Activated T-cell treated with anti-CD3 and anti-CD28 coated beads, Interleukin-2, amount 50 U/mL, for 24 hours (primary cell): ENCODE data around the gene YAF2.
"Not testable (repeated sequence)": the region's sequence is repeated elsewhere in the genome, so short reads cannot be mapped to it uniquely, and the experiment has no call there.

Source experiments
- DNase-seq: peaks from one replicate; pipeline ENCODE4 v3.0.0-alpha.2; 2020
- H3K27ac Mint-ChIP-seq: 2 replicates; pipeline ENCODE4 v1.8.0; 2020; ENCODE audit warnings: mild to moderate bottlenecking, mixed read lengths
- H3K27me3 Mint-ChIP-seq: 2 replicates; pipeline ENCODE4 v1.8.0; 2020; ENCODE audit warnings: mixed read lengths
- H3K36me3 Mint-ChIP-seq: 2 replicates; pipeline ENCODE4 v1.8.0; 2020; ENCODE audit warnings: low read depth, mixed read lengths
- H3K4me1 Mint-ChIP-seq: 2 replicates; pipeline ENCODE4 v1.8.0; 2020; ENCODE audit warnings: low read depth, mixed read lengths
- H3K4me3 Mint-ChIP-seq: 2 replicates; pipeline ENCODE4 v1.8.0; 2020; ENCODE audit warnings: mild to moderate bottlenecking, moderate library complexity, mixed read lengths
- H3K9me3 Mint-ChIP-seq: 2 replicates; pipeline ENCODE4 v1.8.0; 2020; ENCODE audit warnings: mixed read lengths

Gene YAF2

GRCh38 chr12:42267413-42268190 lies 29.6 kb upstream of the YAF2 start:
- Mint-ChIP-seq H3K27me3 (peaks cover 5% of the 10 kb centered on the region), H3K27ac (no peak overlapping the region), H3K4me3 (no peak overlapping the region), H3K36me3 (no peaks in the 10 kb centered on the region), H3K9me3 (peaks cover 2% of the 10 kb centered on the region), H3K4me1 (peaks cover 6% of the 10 kb centered on the region)
- no peak for DNase-seq

DNA sequence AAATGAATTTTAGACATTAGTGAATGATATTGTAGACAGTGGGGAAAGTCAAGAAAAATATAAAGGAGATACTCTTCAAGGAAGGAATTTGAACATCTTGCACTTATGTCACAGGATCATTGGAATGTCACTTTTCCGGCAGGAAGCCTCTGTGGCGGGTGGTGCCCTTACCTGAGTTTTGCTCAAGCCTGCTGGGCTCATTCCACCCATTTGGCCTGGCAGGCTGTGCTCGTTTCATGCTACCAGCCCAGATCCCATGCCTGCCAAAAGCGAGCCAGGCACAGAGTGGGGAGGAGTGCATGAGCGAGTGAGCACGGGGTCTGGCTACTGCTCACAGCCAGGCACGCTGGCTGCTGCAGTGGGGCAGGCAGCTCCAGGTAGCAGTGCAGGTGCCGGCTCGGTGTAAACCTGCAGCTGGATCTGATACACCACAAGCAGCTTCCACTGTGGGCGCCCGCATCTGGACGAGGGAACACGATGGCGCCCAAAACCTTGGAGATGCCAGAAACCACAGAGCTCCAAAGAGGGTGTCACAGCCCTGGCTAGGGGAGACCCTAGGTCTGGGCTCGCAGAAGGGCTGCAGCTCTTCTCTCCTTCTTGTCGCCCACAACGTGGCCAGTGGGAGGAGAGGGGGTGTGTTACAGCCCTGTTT lies 28.7 kb upstream of the YAF2 start:
- Mint-ChIP-seq H3K36me3 (no peaks in the 10 kb centered on the region), H3K9me3 (no peaks in the 10 kb centered on the region), H3K27ac (no peak overlapping the region), H3K4me1 (peaks cover 9% of the 10 kb centered on the region), H3K4me3 (no peak overlapping the region), H3K27me3 (peaks cover 3% of the 10 kb centered on the region)
- DNase-seq: no peak

DNA sequence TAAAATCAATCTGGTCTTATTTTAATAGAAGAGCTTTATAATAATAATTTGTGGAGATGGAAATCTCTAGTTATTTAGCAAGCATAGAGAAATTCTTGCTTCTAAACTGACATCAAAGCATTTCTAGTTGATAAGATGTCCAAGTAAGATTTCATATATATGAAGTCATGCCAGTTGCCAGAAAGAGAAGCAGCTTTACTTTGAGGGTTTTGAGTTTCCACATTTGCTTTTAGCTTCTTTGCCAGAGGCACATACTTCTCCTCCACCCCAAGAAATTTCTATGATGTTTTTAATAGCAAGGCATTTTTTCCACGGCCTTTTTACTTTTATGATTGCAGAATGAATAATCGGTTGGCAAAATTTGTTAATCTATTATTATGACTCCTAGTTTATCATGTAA lies 24.2 kb upstream of the YAF2 start:
- Mint-ChIP-seq H3K9me3 (no peaks in the 10 kb centered on the region), H3K36me3 (no peaks in the 10 kb centered on the region), H3K4me3 (no peak overlapping the region), H3K4me1 (peaks cover 5% of the 10 kb centered on the region), H3K27ac (no peak overlapping the region), H3K27me3 (no peaks in the 10 kb centered on the region)
- DNase-seq: no peak

DNA sequence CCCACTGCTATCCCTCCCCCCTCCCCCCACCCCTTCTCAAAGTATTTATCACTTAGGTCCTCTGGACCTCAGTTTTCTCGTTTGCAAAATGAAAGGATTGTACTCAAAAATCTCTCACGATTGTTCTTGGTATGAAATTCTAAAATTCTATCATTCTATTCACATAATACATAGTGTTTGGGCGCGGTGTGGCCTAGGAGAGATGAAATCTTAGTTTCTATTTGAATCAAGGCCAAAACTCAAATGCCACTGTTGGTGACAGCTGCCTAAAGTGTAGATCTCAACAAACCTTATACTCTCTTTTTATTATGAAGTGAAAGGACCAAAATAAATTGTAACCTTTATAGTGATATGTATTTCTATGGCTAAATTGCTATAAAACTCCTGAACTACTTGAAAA lies 23.7 kb upstream of the YAF2 start:
- H3K36me3 Mint-ChIP-seq: no peaks in the 10 kb centered on the region
- H3K4me3 Mint-ChIP-seq: no peak overlapping the region
- no peaks in the 10 kb centered on the region for H3K9me3 Mint-ChIP-seq
- H3K27ac Mint-ChIP-seq: no peak overlapping the region
- no peaks in the 10 kb centered on the region for H3K27me3 Mint-ChIP-seq
- peaks cover 5% of the 10 kb centered on the region for H3K4me1 Mint-ChIP-seq
- DNase-seq: no peak

DNA sequence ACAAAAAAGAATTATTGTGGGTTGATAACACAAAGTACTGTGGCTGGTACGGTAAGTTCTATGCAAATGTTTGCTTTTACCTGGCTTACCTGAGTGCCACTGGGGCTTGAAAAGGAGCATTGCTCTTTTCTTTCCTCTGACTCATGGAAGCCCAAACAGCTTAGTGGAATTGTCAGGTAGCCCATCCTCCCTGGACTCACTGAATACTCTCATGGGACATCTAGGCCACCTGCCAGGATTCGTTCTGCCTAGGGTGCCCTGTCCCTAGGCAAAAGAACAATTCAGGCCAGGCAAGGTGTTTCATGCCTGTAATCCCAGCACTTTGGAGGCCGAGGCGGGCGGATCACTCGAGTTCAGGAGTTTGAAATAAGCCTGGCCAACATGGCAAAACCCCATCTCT lies 22.5 kb upstream of the YAF2 start:
- peaks cover 8% of the 10 kb centered on the region for H3K4me1 Mint-ChIP-seq
- DNase-seq: no peak
- no peak overlapping the region for H3K27ac Mint-ChIP-seq
- H3K36me3 Mint-ChIP-seq: no peaks in the 10 kb centered on the region
- no peaks in the 10 kb centered on the region for H3K27me3 Mint-ChIP-seq
- no peaks in the 10 kb centered on the region for H3K9me3 Mint-ChIP-seq
- H3K4me3 Mint-ChIP-seq: no peak overlapping the region

DNA sequence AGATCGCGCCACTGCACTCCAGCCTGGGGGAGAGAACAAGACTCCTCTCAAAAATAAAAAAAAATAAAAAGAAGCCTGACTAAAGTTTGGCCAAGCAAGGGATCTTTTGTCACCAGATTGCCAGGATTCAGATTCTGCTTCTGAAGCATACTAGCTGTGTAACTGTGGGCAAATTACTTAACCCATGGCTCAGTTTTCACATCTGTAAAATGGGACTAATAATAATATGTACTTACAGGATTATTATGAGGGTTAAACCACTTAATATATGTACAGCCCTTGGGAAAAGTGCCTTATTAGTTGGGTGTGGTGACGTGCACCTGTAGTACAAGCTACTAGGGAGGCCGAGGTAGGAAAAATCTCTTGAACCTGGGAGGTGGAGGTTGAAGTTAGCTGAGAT lies 21.7 kb upstream of the YAF2 start:
- no peak overlapping the region for H3K27ac Mint-ChIP-seq
- H3K4me3 Mint-ChIP-seq: no peak overlapping the region
- H3K9me3 Mint-ChIP-seq: no peaks in the 10 kb centered on the region
- no peak for DNase-seq
- H3K36me3 Mint-ChIP-seq: no peaks in the 10 kb centered on the region
- no peaks in the 10 kb centered on the region for H3K27me3 Mint-ChIP-seq
- H3K4me1 Mint-ChIP-seq: peaks cover 7% of the 10 kb centered on the region

DNA sequence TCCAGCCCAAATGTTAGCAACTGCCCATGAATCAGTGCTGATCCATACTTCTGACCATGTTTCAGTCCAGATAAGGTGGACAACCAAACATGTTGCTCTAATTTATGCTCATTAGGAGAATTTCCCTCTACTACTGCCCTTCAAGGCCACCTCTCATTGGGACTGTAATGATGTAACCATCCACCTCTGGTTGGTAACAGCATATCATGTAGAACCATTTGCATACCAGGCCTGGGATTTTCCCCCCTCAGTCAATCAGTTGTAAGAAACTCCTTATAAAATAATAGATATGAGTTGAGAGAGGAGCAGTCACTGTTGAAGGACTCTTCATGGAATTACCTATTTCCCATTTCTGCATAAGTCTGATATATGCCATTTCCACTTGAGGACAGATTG lies 17.8 kb upstream of the YAF2 start:
- no peak for DNase-seq
- Mint-ChIP-seq H3K27ac (no peak overlapping the region), H3K4me1 (peaks cover 2% of the 10 kb centered on the region), H3K9me3 (peaks cover 2% of the 10 kb centered on the region), H3K4me3 (no peak overlapping the region), H3K27me3 (no peaks in the 10 kb centered on the region), H3K36me3 (no peaks in the 10 kb centered on the region)

DNA sequence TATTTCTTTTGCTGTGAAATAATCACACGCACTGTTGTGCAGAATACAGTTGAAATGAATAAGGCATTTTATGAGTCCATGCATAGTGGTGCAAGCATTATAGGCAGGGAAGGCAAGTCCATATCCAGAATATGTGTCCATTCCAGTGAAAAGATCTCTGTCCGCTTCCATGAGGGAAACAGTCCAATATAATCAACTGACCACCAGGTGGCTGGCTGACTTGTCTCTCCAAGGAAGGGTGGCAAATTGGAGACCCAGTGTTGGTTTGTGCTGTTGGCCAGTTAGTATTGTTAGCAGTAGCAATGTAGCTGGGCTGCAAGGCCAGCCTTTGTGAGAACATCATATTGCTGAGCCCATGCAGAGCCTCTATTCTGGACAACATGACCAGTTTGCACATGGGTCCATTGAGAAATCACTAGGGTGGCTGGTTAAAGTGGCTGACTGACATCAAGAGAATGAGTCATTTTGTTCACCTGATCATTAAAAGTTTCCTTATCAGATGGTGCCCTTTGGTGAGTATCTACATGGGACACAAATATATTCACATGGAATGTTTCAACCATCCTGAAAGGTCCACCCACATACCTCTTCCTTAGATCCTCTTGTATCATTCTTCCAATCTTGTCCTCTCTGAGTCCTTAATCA lies 17.3 kb upstream of the YAF2 start:
- no peak for DNase-seq
- peaks cover 2% of the 10 kb centered on the region for H3K9me3 Mint-ChIP-seq
- no peaks in the 10 kb centered on the region for H3K27me3 Mint-ChIP-seq
- no peak overlapping the region for H3K27ac Mint-ChIP-seq
- H3K4me3 Mint-ChIP-seq: no peak overlapping the region
- H3K4me1 Mint-ChIP-seq: peaks cover 2% of the 10 kb centered on the region
- H3K36me3 Mint-ChIP-seq: no peaks in the 10 kb centered on the region

DNA sequence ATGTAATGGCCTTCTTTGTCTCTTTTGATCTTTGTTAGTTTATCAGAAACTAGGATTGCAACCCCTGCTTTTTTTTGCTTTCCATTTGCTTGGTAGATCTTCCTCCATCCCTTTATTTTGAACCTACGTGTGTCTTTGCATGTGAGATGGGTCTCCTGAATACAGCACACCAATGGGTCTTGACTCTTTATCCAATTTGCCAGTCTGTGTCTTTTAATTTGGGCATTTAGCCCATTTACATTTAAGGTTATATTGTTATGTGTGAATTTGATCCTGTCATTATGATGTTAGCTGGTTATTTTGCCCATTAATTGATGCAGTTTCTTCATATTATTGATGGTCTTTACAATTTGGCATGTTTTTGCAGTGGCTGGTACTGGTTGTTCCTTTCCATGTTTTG lies 14.6 kb upstream of the YAF2 start:
- not testable (repeated sequence) for H3K9me3 Mint-ChIP-seq, H3K4me1 Mint-ChIP-seq, H3K27me3 Mint-ChIP-seq, H3K27ac Mint-ChIP-seq, H3K4me3 Mint-ChIP-seq, H3K36me3 Mint-ChIP-seq, DNase-seq

DNA sequence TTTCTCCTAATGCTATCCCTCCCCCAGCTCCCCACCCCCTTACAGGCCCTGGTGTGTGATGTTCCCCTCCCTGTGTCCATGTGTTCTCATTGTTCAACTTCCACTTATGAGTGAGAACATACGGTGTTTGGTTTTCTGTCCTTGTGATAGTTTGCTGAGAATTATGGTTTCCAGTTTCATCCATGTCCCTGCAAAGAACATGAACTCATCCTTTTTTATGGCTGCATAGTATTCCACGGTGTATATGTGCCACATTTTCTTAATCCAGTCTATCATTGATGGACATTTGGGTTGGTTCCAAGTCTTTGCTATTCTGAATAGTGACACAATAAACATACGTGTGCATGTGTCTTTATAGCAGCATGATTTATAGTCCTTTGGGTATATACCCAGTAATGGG lies 11.0 kb upstream of the YAF2 start:
- not testable (repeated sequence) for H3K27ac Mint-ChIP-seq, DNase-seq, H3K36me3 Mint-ChIP-seq, H3K4me3 Mint-ChIP-seq, H3K4me1 Mint-ChIP-seq, H3K9me3 Mint-ChIP-seq, H3K27me3 Mint-ChIP-seq

DNA sequence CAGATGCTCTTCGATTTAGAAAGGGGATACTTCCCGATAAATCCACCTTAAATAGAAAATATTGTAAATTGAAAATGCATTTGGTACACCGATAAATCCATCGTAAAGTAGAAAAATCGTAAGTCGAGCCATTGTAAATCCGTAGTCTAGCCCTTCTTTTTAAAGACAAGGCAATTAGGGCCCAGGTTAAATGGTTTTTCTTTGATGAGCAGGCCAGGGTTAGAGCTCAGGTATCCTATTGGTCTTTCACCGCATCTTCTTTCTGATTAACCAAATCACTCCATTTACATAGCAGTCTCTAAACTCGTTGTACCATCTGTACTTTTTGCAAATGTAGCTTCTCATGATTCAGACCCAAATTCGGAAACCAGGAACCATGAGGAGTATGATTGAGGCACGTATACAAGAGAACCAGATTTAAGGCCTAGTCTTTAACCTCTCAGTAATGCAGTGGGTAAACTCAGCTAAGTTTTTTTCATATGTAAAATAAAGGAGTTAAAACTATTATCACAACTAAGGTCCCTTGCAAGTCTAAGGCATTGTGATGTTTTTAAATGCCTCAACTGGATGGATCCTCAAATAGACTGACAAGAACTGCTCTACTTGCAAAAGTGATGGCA lies 2.2 kb upstream of the YAF2 start:
- Mint-ChIP-seq H3K4me1 (peaks cover 25% of the 10 kb centered on the region), H3K9me3 (no peaks in the 10 kb centered on the region), H3K36me3 (peaks cover 15% of the 10 kb centered on the region), H3K27me3 (no peaks in the 10 kb centered on the region), H3K27ac (no peak overlapping the region), H3K4me3 (no peak overlapping the region)
- DNase-seq: no peak

DNA sequence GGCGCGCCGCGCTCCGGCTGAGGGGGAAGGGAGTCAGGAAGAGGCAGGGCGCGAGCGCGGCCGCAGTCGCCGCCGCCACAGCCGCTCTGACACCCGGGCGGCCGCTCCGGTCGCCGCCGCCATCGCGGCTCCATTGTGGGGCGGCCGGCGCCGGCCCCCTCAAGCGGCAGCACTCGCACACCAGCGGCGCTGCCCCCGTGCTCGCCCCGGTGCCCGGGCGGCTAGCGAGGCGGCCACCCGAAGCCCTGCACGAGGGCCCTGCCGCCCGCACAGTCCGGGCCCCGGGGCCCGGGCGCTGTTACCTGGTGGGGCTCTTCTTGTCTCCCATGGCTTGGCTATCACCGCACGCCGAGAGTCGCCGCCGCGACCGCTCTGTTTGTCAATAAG lies 202 bp downstream of the YAF2 start:
- peaks cover 42% of the 10 kb centered on the region for H3K4me1 Mint-ChIP-seq
- H3K4me3 Mint-ChIP-seq: peak overlapping the region; percentile 87
- H3K27me3 Mint-ChIP-seq: no peaks in the 10 kb centered on the region
- no peaks in the 10 kb centered on the region for H3K9me3 Mint-ChIP-seq
- peaks cover 38% of the 10 kb centered on the region for H3K36me3 Mint-ChIP-seq
- H3K27ac Mint-ChIP-seq: peak overlapping the region; percentile 85
- no peak for DNase-seq

DNA sequence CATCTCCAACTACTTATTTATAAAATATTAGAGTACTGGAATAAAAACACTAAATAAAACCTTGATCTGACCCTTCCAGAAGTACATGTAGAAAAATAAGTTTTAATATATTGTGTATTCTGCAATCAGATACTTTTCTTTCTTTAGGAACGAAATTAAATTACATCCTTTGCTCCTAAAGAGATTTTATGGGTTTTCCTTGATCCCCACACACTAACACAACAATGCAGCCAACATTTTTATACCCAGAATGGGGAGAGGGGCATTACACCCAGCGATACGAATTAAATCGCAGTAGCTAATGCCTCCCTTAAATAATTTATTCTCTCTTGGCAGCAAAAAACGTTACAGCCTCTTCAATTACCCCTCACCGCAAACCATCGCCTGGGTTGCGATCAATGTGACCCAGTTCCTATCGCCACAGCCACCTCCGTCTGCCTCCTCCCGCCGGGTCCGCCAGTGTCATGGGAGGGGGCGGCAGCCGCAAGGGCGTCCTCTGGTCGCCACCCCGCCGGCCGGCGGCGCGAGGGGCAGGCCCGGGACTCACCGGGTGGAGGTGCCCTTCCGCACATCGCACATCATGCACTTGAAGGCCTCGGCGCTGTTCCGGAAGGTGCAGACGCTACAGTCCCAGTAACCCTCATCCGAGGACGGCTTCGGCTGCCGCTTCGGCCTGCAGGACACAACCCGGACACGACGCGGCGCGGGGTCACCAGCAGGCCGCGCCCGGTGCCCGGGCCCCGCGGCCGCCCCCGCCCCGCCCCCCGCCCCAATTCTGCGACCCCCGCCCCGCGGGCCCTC lies 796 bp downstream of the YAF2 start:
- Mint-ChIP-seq H3K4me1 (peaks cover 48% of the 10 kb centered on the region), H3K4me3 (peak overlapping the region; percentile 92), H3K27me3 (no peaks in the 10 kb centered on the region), H3K27ac (peak overlapping the region; percentile 90), H3K9me3 (no peaks in the 10 kb centered on the region), H3K36me3 (peaks cover 43% of the 10 kb centered on the region)
- DNase-seq: peak; percentile 82

DNA sequence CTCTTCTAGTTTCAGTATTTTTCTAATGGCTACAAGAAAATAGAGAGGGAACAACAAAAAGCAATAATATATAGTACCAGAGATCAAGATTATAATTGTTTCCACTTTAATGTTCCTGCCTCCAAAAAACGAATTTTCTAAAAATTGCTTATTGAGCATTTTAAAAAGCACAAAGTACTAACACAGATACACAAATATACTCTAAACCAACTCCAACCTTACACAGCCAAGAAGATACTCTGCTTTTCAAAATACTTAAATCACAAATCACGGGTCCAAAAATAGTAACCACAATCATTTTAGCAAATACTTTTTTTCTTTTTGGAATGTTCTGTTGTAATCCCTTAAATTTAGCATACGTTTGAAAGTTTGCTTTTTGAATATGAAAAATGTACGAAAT lies 2.0 kb downstream of the YAF2 start:
- peaks cover 44% of the 10 kb centered on the region for H3K36me3 Mint-ChIP-seq
- no peak for DNase-seq
- H3K27ac Mint-ChIP-seq: peak overlapping the region; percentile 16
- H3K9me3 Mint-ChIP-seq: no peaks in the 10 kb centered on the region
- peak overlapping the region; percentile 46 for H3K4me3 Mint-ChIP-seq
- no peaks in the 10 kb centered on the region for H3K27me3 Mint-ChIP-seq
- H3K4me1 Mint-ChIP-seq: peaks cover 58% of the 10 kb centered on the region
